DOHH2 (cell line): ENCODE data around the gene MYO18B.

Source experiments
- CTCF ChIP-seq: fragments of 200-600 bp; sonication (generic); IDR thresholded peaks from one replicate; pipeline ENCODE4 v1.5.1; 2014; ENCODE audit warnings: antibody characterized with exemption, mild to moderate bottlenecking, low read depth, low read length; ENCODE audit not compliant: poor library complexity, severe bottlenecking
- EZH2phosphoT487 ChIP-seq: fragments of 200-600 bp; sonication (generic); IDR thresholded peaks from 2 replicates; pipeline ENCODE4 v1.6.1; 2017; ENCODE audit warnings: borderline replicate concordance, mild to moderate bottlenecking, antibody characterized with exemption, low read length, moderate library complexity, mixed read lengths

- TF ChIP-seq CTCF (no peak), EZH2phosphoT487 (no peak)
Observed at GRCh38 chr22:25741692-25742626, at the start of gene MYO18B.
